Renal cortical epithelial cell (primary cell): ENCODE data around the gene SAFB. TPM values are rescaled to one million over a fixed set of nuclear protein-coding genes. Genes with fewer than 3 reads are reported as not detected.

Source experiments
- DNase-seq: peaks from one replicate; pipeline ENCODE4 v3.0.0-alpha.2; 2011; ENCODE audit warnings: low read depth
- total RNA-seq: library from RNA; depleted of rRNA; stranded (reverse); fragments of >200 nt; gene quantifications from 2 replicates; pipeline ENCODE4 v1.2.3, GENCODE V29; 2014

SAFB gene
- total RNA-seq, 1 donor from 2014 or later: 86.8 TPM

- no peak for DNase-seq
These were observed 44.2 kb downstream of the SAFB start for GRCh38 chr19:5666921-5667610.

GRCh38 chr19:5667751-5668271, 44.9 kb downstream of the SAFB start:
- no peak for DNase-seq

GRCh38 chr19:5669212-5669611, 46.3 kb downstream of the SAFB start:
- no peak for DNase-seq

- no peak for DNase-seq
These were observed 48.7 kb downstream of the SAFB start for GRCh38 chr19:5671600-5671999.

GRCh38 chr19:5672708-5673459, 50.0 kb downstream of the SAFB start:
- no peak for DNase-seq

GRCh38 chr19:5673752-5674151, 50.9 kb downstream of the SAFB start:
- DNase-seq: no peak

- DNase-seq: no peak
These were observed 51.8 kb downstream of the SAFB start for GRCh38 chr19:5674714-5675113.

GRCh38 chr19:5676105-5676771, 53.4 kb downstream of the SAFB start:
- no peak for DNase-seq

- DNase-seq: no peak
These were observed 53.9 kb downstream of the SAFB start for GRCh38 chr19:5676772-5677105.

GRCh38 chr19:5677136-5677535, 54.3 kb downstream of the SAFB start:
- no peak for DNase-seq

- DNase-seq: no peak
These were observed 54.7 kb downstream of the SAFB start for GRCh38 chr19:5677580-5677979.

GRCh38 chr19:5678071-5678718, 55.3 kb downstream of the SAFB start:
- no peak for DNase-seq

- no peak for DNase-seq
These were observed 56.6 kb downstream of the SAFB start for GRCh38 chr19:5679289-5680083.

GRCh38 chr19:5680084-5680436, 57.2 kb downstream of the SAFB start:
- no peak for DNase-seq

- peak; percentile 97 for DNase-seq
These were observed 57.8 kb downstream of the SAFB start, which contains the start of the genes HSD11B1L and MICOS13 for GRCh38 chr19:5680437-5681368. TSS of gene HSD11B1L (plus strand) at chr19:5681027. CDS start at chr19:5684833, 3,806 bp downstream. TSS of gene MICOS13 (minus strand) at chr19:5680516. CDS start at chr19:5680486, 30 bp downstream.

- DNase-seq: no peak
These were observed 58.7 kb downstream of the SAFB start for GRCh38 chr19:5681391-5682106.

- DNase-seq: no peak
These were observed 59.2 kb downstream of the SAFB start for GRCh38 chr19:5682107-5682482.

GRCh38 chr19:5683177-5683886, 60.4 kb downstream of the SAFB start:
- no peak for DNase-seq
